ENCODE results near the gene TNS2. TPM values are rescaled to one million over a fixed set of nuclear protein-coding genes. Genes with fewer than 3 reads are reported as not detected.

TNS2 gene
- total RNA-seq, 1 donor from 2014 or later = 0.24 TPM

- H3K9me3 Mint-ChIP-seq = no peaks in the 10 kb centered on the region
- no peak for TF ChIP-seq EZH2 (IDR thresholded peaks at IDR 0.05)
- TF ChIP-seq EZH2phosphoT487 (IDR thresholded peaks at IDR 0.05) = no peak
- TF ChIP-seq CTCF (IDR thresholded peaks at IDR 0.05) = no peak
- DNase-seq (ENCODE audit: low spot score) = no peak
- Histone ChIP-seq H3K4me1 (peaks cover 40% of the 10 kb centered on the region), H4K20me1 (ENCODE audit: low read depth) (peaks cover 30% of the 10 kb centered on the region), H2AFZ (replicated peaks) (no peak overlapping the region), H3K27me3 (peaks cover 14% of the 10 kb centered on the region), H3K9me3 (ENCODE audit: low read depth) (no peaks in the 10 kb centered on the region), H3K4me2 (peak overlapping the region; percentile 71), H3K27ac (no peak overlapping the region), H3K9ac (no peak overlapping the region), H3K4me3 (peak overlapping the region; percentile 7), H3F3A (ENCODE audit: low read depth) (peaks cover 41% of the 10 kb centered on the region), H3K79me2 (ENCODE audit: low read depth) (no peaks in the 10 kb centered on the region), H3K36me3 (no peaks in the 10 kb centered on the region)
- no peaks in the 10 kb centered on the region for H3K36me3 Mint-ChIP-seq
- H3K27ac Mint-ChIP-seq = peak overlapping the region; percentile 74
- peaks cover 54% of the 10 kb centered on the region for H3K4me1 Mint-ChIP-seq
- H3K4me3 Mint-ChIP-seq = peak overlapping the region; percentile 72
- peaks cover 22% of the 10 kb centered on the region for H3K27me3 Mint-ChIP-seq (ENCODE audit: insufficient read depth, low read depth)
Observed at GRCh38 chr12:53050426-53051057, 677 bp downstream of the TNS2 start.

- Histone ChIP-seq H4K20me1 (ENCODE audit: low read depth) (peaks cover 30% of the 10 kb centered on the region), H3F3A (ENCODE audit: low read depth) (peaks cover 33% of the 10 kb centered on the region), H3K36me3 (no peaks in the 10 kb centered on the region), H3K4me1 (peaks cover 40% of the 10 kb centered on the region), H3K27ac (no peak overlapping the region), H2AFZ (replicated peaks) (no peak overlapping the region), H3K4me2 (no peak overlapping the region), H3K9ac (no peak overlapping the region), H3K79me2 (ENCODE audit: low read depth) (no peaks in the 10 kb centered on the region), H3K9me3 (ENCODE audit: low read depth) (no peaks in the 10 kb centered on the region), H3K4me3 (no peak overlapping the region), H3K27me3 (peaks cover 12% of the 10 kb centered on the region)
- Mint-ChIP-seq H3K36me3 (no peaks in the 10 kb centered on the region), H3K27ac (peak overlapping the region; percentile 93), H3K27me3 (ENCODE audit: insufficient read depth, low read depth) (peaks cover 20% of the 10 kb centered on the region), H3K4me3 (peak overlapping the region; percentile 78), H3K4me1 (peaks cover 47% of the 10 kb centered on the region), H3K9me3 (no peaks in the 10 kb centered on the region)
- no peak for DNase-seq (ENCODE audit: low spot score)
- TF ChIP-seq EZH2phosphoT487 (IDR thresholded peaks at IDR 0.05) (no peak), EZH2 (IDR thresholded peaks at IDR 0.05) (no peak), CTCF (IDR thresholded peaks at IDR 0.05) (no peak)
Observed at GRCh38 chr12:53051058-53051880, 1.4 kb downstream of the TNS2 start.

GRCh38 chr12:53051881-53052412 is 2.1 kb downstream of the TNS2 start:
- no peak overlapping the region for H2AFZ ChIP-seq (replicated peaks)
- no peak for DNase-seq (ENCODE audit: low spot score)
- Mint-ChIP-seq H3K9me3 (no peaks in the 10 kb centered on the region), H3K36me3 (no peaks in the 10 kb centered on the region), H3K27me3 (ENCODE audit: insufficient read depth, low read depth) (peaks cover 20% of the 10 kb centered on the region), H3K4me1 (peaks cover 48% of the 10 kb centered on the region), H3K27ac (no peak overlapping the region), H3K4me3 (peak overlapping the region; percentile 44)
- TF ChIP-seq EZH2phosphoT487 (IDR thresholded peaks at IDR 0.05) (no peak), EZH2 (IDR thresholded peaks at IDR 0.05) (no peak), CTCF (IDR thresholded peaks at IDR 0.05) (no peak)
- H3K27ac ChIP-seq = no peak overlapping the region
- H3K79me2 ChIP-seq (ENCODE audit: low read depth) = no peaks in the 10 kb centered on the region
- H4K20me1 ChIP-seq (ENCODE audit: low read depth) = peaks cover 30% of the 10 kb centered on the region
- peaks cover 27% of the 10 kb centered on the region for H3F3A ChIP-seq (ENCODE audit: low read depth)
- no peaks in the 10 kb centered on the region for H3K9me3 ChIP-seq (ENCODE audit: low read depth)
- no peak overlapping the region for H3K4me3 ChIP-seq
- H3K27me3 ChIP-seq = peaks cover 11% of the 10 kb centered on the region
- peaks cover 40% of the 10 kb centered on the region for H3K4me1 ChIP-seq
- no peak overlapping the region for H3K9ac ChIP-seq
- no peaks in the 10 kb centered on the region for H3K36me3 ChIP-seq
- H3K4me2 ChIP-seq = no peak overlapping the region

Measured in neural progenitor cell (in vitro differentiated cells).